Progenitor cell of endocrine pancreas (in vitro differentiated cells): Measurements from ENCODE around the gene STYXL1. TPM values are rescaled to one million over a fixed set of nuclear protein-coding genes. Genes with fewer than 3 reads are reported as not detected.

ENCODE experiments used
- DNase-seq: peaks from one replicate; pipeline ENCODE4 v3.0.0; 2021; ENCODE audit warnings: low spot score; ENCODE audit not compliant: unreplicated experiment
- H3K27ac Mint-ChIP-seq: 2 replicates; pipeline ENCODE4 v1.8.0; 2021; ENCODE audit warnings: mild to moderate bottlenecking, moderate library complexity, mixed read lengths
- H3K27me3 Mint-ChIP-seq: 2 replicates; pipeline ENCODE4 v1.8.0; 2021; ENCODE audit warnings: mixed read lengths
- H3K36me3 Mint-ChIP-seq: 2 replicates; pipeline ENCODE4 v1.8.0; 2022; ENCODE audit warnings: mixed read lengths; ENCODE audit not compliant: insufficient read depth
- H3K4me1 Mint-ChIP-seq: 2 replicates; pipeline ENCODE4 v1.8.0; 2021; ENCODE audit warnings: low read depth, mixed read lengths
- H3K4me3 Mint-ChIP-seq: 2 replicates; pipeline ENCODE4 v1.8.0; 2021; ENCODE audit warnings: low read depth, mild to moderate bottlenecking, moderate library complexity, mixed read lengths
- H3K9me3 Mint-ChIP-seq: 2 replicates; pipeline ENCODE4 v1.8.0; 2021; ENCODE audit warnings: low read depth, mixed read lengths
- CTCF ChIP-seq: fragments of 200-600 bp; sonication (generic); IDR thresholded peaks from one replicate; pipeline ENCODE4 v1.5.0; 2021; ENCODE audit warnings: antibody characterized with exemption, mild to moderate bottlenecking; ENCODE audit not compliant: unreplicated experiment
- total RNA-seq: library from RNA; stranded (reverse); gene quantifications from 2 replicates; pipeline ENCODE4 v1.2.1, GENCODE V29; 2021

The STYXL1 gene
- total RNA-seq, 1 donor from 2014 or later = 49.7 TPM

GRCh38 chr7:75966190-75966961, 81.4 kb downstream of the STYXL1 start:
- no peak overlapping the region for H3K27ac Mint-ChIP-seq

GRCh38 chr7:75965617-75966016, 82.2 kb downstream of the STYXL1 start:
- peak overlapping the region; percentile 13 for H3K27ac Mint-ChIP-seq
- peaks cover 3% of the 10 kb centered on the region for H3K4me1 Mint-ChIP-seq
- TF ChIP-seq CTCF = no peak
- H3K27me3 Mint-ChIP-seq = no peaks in the 10 kb centered on the region
- no peak overlapping the region for H3K4me3 Mint-ChIP-seq
- H3K36me3 Mint-ChIP-seq = peaks cover 13% of the 10 kb centered on the region
- H3K9me3 Mint-ChIP-seq = no peaks in the 10 kb centered on the region
- no peak for DNase-seq

More at GRCh38 chr7:75966190-75966961, 81.4 kb downstream of the STYXL1 start:
- Mint-ChIP-seq H3K4me1 (peaks cover 5% of the 10 kb centered on the region), H3K9me3 (no peaks in the 10 kb centered on the region), H3K36me3 (peaks cover 12% of the 10 kb centered on the region), H3K27me3 (no peaks in the 10 kb centered on the region), H3K4me3 (no peak overlapping the region)
- no peak for DNase-seq
- TF ChIP-seq CTCF = no peak

DNA sequence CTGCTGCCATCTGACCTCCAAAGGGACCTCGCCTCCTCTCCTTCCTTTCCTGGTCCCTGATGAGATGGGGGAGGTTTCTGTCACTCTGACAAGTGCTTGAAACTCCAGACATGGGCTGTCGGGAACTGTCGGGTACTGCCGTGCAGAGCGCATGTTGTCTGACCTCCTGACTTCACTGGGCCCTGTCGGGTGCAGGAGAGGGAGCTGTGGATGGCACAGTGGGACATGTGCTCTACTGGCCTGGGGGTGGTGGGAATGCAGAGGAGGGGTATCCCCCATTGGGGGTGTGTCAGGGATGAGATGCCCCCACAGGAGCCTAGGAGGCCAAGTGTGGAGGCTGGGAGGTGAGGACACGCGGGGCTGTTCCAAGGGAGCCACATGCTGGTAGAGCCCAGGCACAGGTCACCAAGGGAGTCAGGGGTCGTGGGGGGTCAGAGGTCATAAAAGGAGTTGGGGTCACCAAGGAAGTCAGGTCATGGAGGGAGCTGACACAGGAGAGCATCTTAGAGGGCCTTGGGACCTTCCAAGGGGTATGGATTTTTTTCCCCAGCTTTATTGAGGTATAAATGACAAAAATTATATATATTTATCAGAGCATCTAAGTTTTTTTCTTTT, 84.3 kb downstream of the STYXL1 start:
- no peak overlapping the region for H3K4me3 Mint-ChIP-seq
- no peak overlapping the region for H3K27ac Mint-ChIP-seq
- H3K27me3 Mint-ChIP-seq = no peaks in the 10 kb centered on the region
- peaks cover 17% of the 10 kb centered on the region for H3K36me3 Mint-ChIP-seq
- H3K9me3 Mint-ChIP-seq = no peaks in the 10 kb centered on the region
- no peak for DNase-seq
- no peak for TF ChIP-seq CTCF
- H3K4me1 Mint-ChIP-seq = peaks cover 5% of the 10 kb centered on the region

GRCh38 chr7:75962607-75963380, 85.0 kb downstream of the STYXL1 start:
- TF ChIP-seq CTCF = no peak
- Mint-ChIP-seq H3K9me3 (no peaks in the 10 kb centered on the region), H3K27ac (peak overlapping the region; percentile 12), H3K4me1 (peaks cover 5% of the 10 kb centered on the region), H3K4me3 (no peak overlapping the region), H3K27me3 (no peaks in the 10 kb centered on the region), H3K36me3 (peaks cover 19% of the 10 kb centered on the region)
- no peak for DNase-seq

GRCh38 chr7:75961218-75961617, 86.6 kb downstream of the STYXL1 start:
- TF ChIP-seq CTCF = peak; percentile 37
- Mint-ChIP-seq H3K27me3 (no peaks in the 10 kb centered on the region), H3K4me3 (no peak overlapping the region), H3K27ac (no peak overlapping the region), H3K4me1 (peaks cover 12% of the 10 kb centered on the region), H3K36me3 (peaks cover 24% of the 10 kb centered on the region), H3K9me3 (no peaks in the 10 kb centered on the region)
- no peak for DNase-seq
